ENCODE data around the gene ACVR2A. TPM values are rescaled to one million over a fixed set of nuclear protein-coding genes. Genes with fewer than 3 reads are reported as not detected.

The ACVR2A gene
- total RNA-seq, 4 donors from 2014 or later, result 29.2 to 41.3 (median 39.2) TPM

DNA sequence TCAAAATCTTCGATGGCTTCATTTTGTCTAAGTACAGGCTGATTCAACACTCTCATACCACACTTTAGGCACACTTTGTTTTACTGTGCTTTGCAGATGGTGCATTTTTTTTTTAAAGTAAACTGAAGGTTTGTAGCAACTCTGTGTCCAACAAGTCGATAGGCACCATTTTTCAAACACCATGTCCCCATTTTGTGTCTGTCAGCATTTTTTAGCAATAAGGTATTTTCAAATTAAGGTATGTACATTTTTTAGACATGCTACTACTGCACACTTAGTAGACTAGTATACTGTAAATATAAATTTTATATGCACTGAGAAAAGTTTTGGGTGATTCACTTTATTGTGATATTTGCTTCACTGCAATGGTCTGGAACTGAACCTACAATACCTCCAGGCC lies 131.3 kb downstream of the ACVR2A start:
- DNase-seq, result no peak
- TF ChIP-seq POLR2A (IDR thresholded peaks at IDR 0.05), result no peak
- TF ChIP-seq CTCF (IDR thresholded peaks at IDR 0.05), result no peak
- H3K36me3 ChIP-seq, result no peaks in the 10 kb centered on the region
- no peaks in the 10 kb centered on the region for H3K4me1 ChIP-seq
- H3K9me3 ChIP-seq, result no peaks in the 10 kb centered on the region
- no peaks in the 10 kb centered on the region for H3K27me3 ChIP-seq
- no peak overlapping the region for H3K27ac ChIP-seq
- H3K4me3 ChIP-seq, result no peak overlapping the region

- TF ChIP-seq CTCF (IDR thresholded peaks at IDR 0.05) (no peak), POLR2A (IDR thresholded peaks at IDR 0.05) (no peak)
- Histone ChIP-seq H3K27me3 (no peaks in the 10 kb centered on the region), H3K9me3 (no peaks in the 10 kb centered on the region), H3K36me3 (no peaks in the 10 kb centered on the region), H3K27ac (no peak overlapping the region), H3K4me3 (no peak overlapping the region), H3K4me1 (no peaks in the 10 kb centered on the region)
- no peak for DNase-seq
These were observed 132.8 kb downstream of the ACVR2A start for GRCh38 chr2:147977679-147978078.

Small RNA genes within 50 kb of the gene (small RNA-seq; reads per million reads assigned to genes)
- 0 reads per million in 2 donors for gene RNU6-1275P

Other genes with a start within 250 kb of the ACVR2A start
- gene ORC4, start 175.7 kb downstream of the ACVR2A start, total RNA-seq, result 10 to 100 TPM; 21.4 to 31.0 (median 26.1) TPM
- gene MBD5, start 176.1 kb downstream of the ACVR2A start, total RNA-seq, result 10 to 100 TPM; 22.9 to 44.2 (median 40.2) TPM

Data from Peyer's patch (tissue), 4 donors.